IMR-90 (cell line): Measurements from ENCODE around the gene DLGAP4. TPM values are rescaled to one million over a fixed set of nuclear protein-coding genes. Genes with fewer than 3 reads are reported as not detected.

Experiments used
- ATAC-seq: fragments of 200-7000 bp; cut with Tn5 transposase; 2 replicates; pipeline ENCODE4 v1.9.1; 2020; ENCODE audit warnings: low read depth, mild to moderate bottlenecking, moderate library complexity
- BruUV-seq: library from RNA; stranded (reverse); fragments of 400-500 nt; replicated peaks from 2 replicates; lab custom pipeline; 2021; lab: Mats Ljungman, UMichigan
- CTCF ChIA-PET: fragments of 300-600 bp; formaldehyde crosslinking; extraction: SDS; loops from one replicate; lab custom pipeline; 2021; ENCODE audit warnings: antibody characterized with exemption; lab: Yijun Ruan, JAX
- POLR2A ChIA-PET: fragments of 300-600 bp; sonication (Branson Sonifier 250); formaldehyde crosslinking; loops from one replicate; lab custom pipeline; 2022; ENCODE audit warnings: antibody characterized with exemption; ENCODE audit not compliant: unreplicated experiment; lab: Charles Lee
- DNase-seq: peaks from one replicate; pipeline ENCODE4 v3.0.0; 2013
- H2AFZ ChIP-seq: replicated peaks from 2 replicates; pipeline ENCODE3; 2013; ENCODE audit warnings: low read length, mild to moderate bottlenecking; ENCODE audit not compliant: poor library complexity
- H2AK5ac ChIP-seq: 2 replicates; pipeline ENCODE4 v1.6.1; 2013; ENCODE audit warnings: low read depth, low read length, inconsistent platforms
- H2AK9ac ChIP-seq: replicated peaks from 2 replicates; pipeline ENCODE3; 2013; ENCODE audit warnings: mild to moderate bottlenecking, low read depth, low read length, moderate library complexity; ENCODE audit not compliant: poor library complexity
- H2BK120ac ChIP-seq: 2 replicates; pipeline ENCODE4 v1.6.1; 2013; ENCODE audit warnings: low read depth, low read length, inconsistent platforms
- H2BK15ac ChIP-seq: 3 replicates; pipeline ENCODE4 v1.6.1; 2013; ENCODE audit warnings: low read depth, low read length, inconsistent platforms
- H2BK20ac ChIP-seq: 2 replicates; pipeline ENCODE4 v1.6.1; 2013; ENCODE audit warnings: low read depth, mild to moderate bottlenecking, inconsistent platforms, low read length, moderate library complexity
- H2BK5ac ChIP-seq: 2 replicates; pipeline ENCODE4 v1.6.1; 2013; ENCODE audit warnings: mild to moderate bottlenecking, low read depth, low read length, inconsistent platforms; ENCODE audit not compliant: poor library complexity, severe bottlenecking
- H3K14ac ChIP-seq: replicated peaks from 2 replicates; pipeline ENCODE4 v1.6.1; 2013; ENCODE audit warnings: low read depth, low read length, inconsistent platforms
- H3K18ac ChIP-seq: 2 replicates; pipeline ENCODE4 v1.6.1; 2013; ENCODE audit warnings: low read depth, low read length, control low read depth
- H3K23ac ChIP-seq: 2 replicates; pipeline ENCODE4 v1.6.1; 2013; ENCODE audit warnings: low read depth, low read length, inconsistent platforms
- H3K27ac ChIP-seq: 2 replicates; pipeline ENCODE4 v1.5.1; 2013; ENCODE audit warnings: mild to moderate bottlenecking, control low read depth, low read length; ENCODE audit not compliant: insufficient read depth
- H3K27me3 ChIP-seq: 2 replicates; pipeline ENCODE4 v1.6.1; 2013; ENCODE audit warnings: low read length; ENCODE audit not compliant: control insufficient read depth, insufficient read depth
- H3K36me3 ChIP-seq: 2 replicates; pipeline ENCODE4 v1.6.1; 2013; ENCODE audit warnings: low read length, mixed read lengths; ENCODE audit not compliant: control insufficient read depth, insufficient read depth
- H3K4ac ChIP-seq: 2 replicates; pipeline ENCODE4 v1.6.1; 2013; ENCODE audit warnings: low read depth, low read length, inconsistent platforms
- H3K4me1 ChIP-seq: 2 replicates; pipeline ENCODE4 v1.6.1; 2013; ENCODE audit warnings: low read length, mixed read lengths; ENCODE audit not compliant: control insufficient read depth, insufficient read depth
- H3K4me2 ChIP-seq: 2 replicates; pipeline ENCODE4 v1.6.1; 2013; ENCODE audit warnings: low read depth, mild to moderate bottlenecking, control low read depth, low read length, moderate library complexity
- H3K4me3 ChIP-seq: 2 replicates; pipeline ENCODE4 v1.5.1; 2013; ENCODE audit warnings: low read depth, mild to moderate bottlenecking, control low read depth, low read length, moderate library complexity; ENCODE audit not compliant: insufficient read depth
- H3K56ac ChIP-seq: 2 replicates; pipeline ENCODE4 v1.6.1; 2013; ENCODE audit warnings: low read length, inconsistent platforms; ENCODE audit not compliant: insufficient read depth; ENCODE audit errors: extremely low read depth
- H3K79me1 ChIP-seq, 2 experiments: 2 replicates each; pipeline ENCODE4 v1.6.1; 2013; ENCODE audit warnings: low read length in 2 of 2, inconsistent platforms in 1 of 2, low read depth in 1 of 2
- H3K9ac ChIP-seq: 2 replicates; pipeline ENCODE4 v1.6.1; 2013; ENCODE audit warnings: low read depth, low read length, control low read depth
- H3K9me1 ChIP-seq: 2 replicates; pipeline ENCODE4 v1.6.1; 2013; ENCODE audit warnings: low read length, inconsistent platforms; ENCODE audit not compliant: insufficient read depth
- H3K9me3 ChIP-seq: 2 replicates; pipeline ENCODE4 v1.6.1; 2013; ENCODE audit warnings: low read length; ENCODE audit not compliant: control insufficient read depth, insufficient read depth
- H4K20me1 ChIP-seq: 2 replicates; pipeline ENCODE4 v1.6.1; 2013; ENCODE audit warnings: low read length, inconsistent platforms; ENCODE audit not compliant: insufficient read depth
- H4K5ac ChIP-seq: 2 replicates; pipeline ENCODE4 v1.6.1; 2013; ENCODE audit warnings: mild to moderate bottlenecking, low read depth, low read length, control low read depth
- H4K8ac ChIP-seq, 2 experiments: 2 replicates each; pipeline ENCODE4 v1.6.1; 2013; ENCODE audit warnings: low read depth in 2 of 2, low read length in 2 of 2, control low read depth in 1 of 2, inconsistent platforms in 1 of 2
- H4K91ac ChIP-seq: 2 replicates; pipeline ENCODE4 v1.6.1; 2013; ENCODE audit warnings: low read depth, low read length, inconsistent platforms; ENCODE audit not compliant: insufficient read depth
- BHLHE40 ChIP-seq: fragments of 150-350 bp; IDR thresholded peaks from 2 replicates; pipeline ENCODE4 v1.6.1; 2016; ENCODE audit warnings: mild to moderate bottlenecking, low read depth, low read length
- CEBPB ChIP-seq: IDR thresholded peaks from 2 replicates; pipeline ENCODE4 v1.6.1; 2012; ENCODE audit warnings: low read depth, low read length, improper control_type of control experiment
- CHD1 ChIP-seq: IDR thresholded peaks from 2 replicates; pipeline ENCODE4 v1.6.1; 2012; ENCODE audit warnings: low read depth, low read length, improper control_type of control experiment
- FOS ChIP-seq: fragments of 150-350 bp; IDR thresholded peaks from 2 replicates; pipeline ENCODE4 v1.6.1; 2016; ENCODE audit warnings: low read depth, low read length
- MAFK ChIP-seq: IDR thresholded peaks from 2 replicates; pipeline ENCODE4 v1.6.1; 2012; ENCODE audit warnings: low read depth, low read length, improper control_type of control experiment
- MAZ ChIP-seq: IDR thresholded peaks from 2 replicates; pipeline ENCODE4 v1.6.1; 2012; ENCODE audit warnings: low read depth, mild to moderate bottlenecking, low read length, improper control_type of control experiment, moderate library complexity, borderline replicate concordance
- MXI1 ChIP-seq: IDR thresholded peaks from 2 replicates; pipeline ENCODE4 v1.6.1; 2012; ENCODE audit warnings: low read depth, mild to moderate bottlenecking, low read length, moderate library complexity, borderline replicate concordance
- NFE2L2 ChIP-seq: fragments of 150-350 bp; IDR thresholded peaks from 2 replicates; pipeline ENCODE4 v1.6.1; 2016; ENCODE audit warnings: low read depth, mild to moderate bottlenecking, low read length
- POLR2A ChIP-seq: IDR thresholded peaks from 2 replicates; pipeline ENCODE4 v1.6.1; 2012; ENCODE audit warnings: mild to moderate bottlenecking, low read depth, low read length
- RAD21 ChIP-seq: IDR thresholded peaks from 2 replicates; pipeline ENCODE4 v1.6.1; 2012; ENCODE audit warnings: low read length, improper control_type of control experiment
- RCOR1 ChIP-seq: IDR thresholded peaks from 2 replicates; pipeline ENCODE4 v1.6.1; 2012; ENCODE audit warnings: mild to moderate bottlenecking, low read length, improper control_type of control experiment; ENCODE audit not compliant: insufficient replicate concordance
- RFX5 ChIP-seq: IDR thresholded peaks from 2 replicates; pipeline ENCODE4 v1.8.0; 2012; ENCODE audit warnings: low read depth, mild to moderate bottlenecking, low read length, moderate library complexity
- SMC3 ChIP-seq: fragments of 150-350 bp; IDR thresholded peaks from 2 replicates; pipeline ENCODE4 v1.6.1; 2016; ENCODE audit warnings: low read depth, mild to moderate bottlenecking, antibody characterized with exemption, low read length, moderate library complexity
- WGBS, 2 experiments: methylation state at CpG; one replicate each; pipeline versions ENCODE4 v1.1.5 to v1.1.7; 2013; ENCODE audit warnings: missing lambda C conversion rate in 2 of 2; ENCODE audit not compliant: insufficient read length in 1 of 2; ENCODE audit errors: extremely low coverage in 2 of 2; 5-methylcytosine and 5-hydroxymethylcytosine counted together
- dilution Hi-C: fragments of 300-500 bp; cut with HindIII; formaldehyde crosslinking; loops from one replicate; pipeline ENCODE4 v1.14.3; 2018; ENCODE audit warnings: low sequenced_read_pairs; ENCODE audit not compliant: unreplicated experiment
- in situ Hi-C: fragments of 300-500 bp; cut with MboI; formaldehyde crosslinking; loops from 3 replicates; pipeline ENCODE4 v1.14.3; 2019; ENCODE audit warnings: low sequenced_read_pairs, inconsistent platforms, mixed read lengths
- intact Hi-C: fragments of 100-400 bp; cut with micrococcal nuclease; formaldehyde crosslinking; loops from 2 replicates; pipeline ENCODE4 v1.10.0; 2022
- polyA plus RNA-seq, 3 experiments: library from polyadenylated mRNA; depleted of rRNA; stranded (reverse); fragments of >200 nt; gene quantifications; 2 replicates each; pipeline ENCODE4 v1.2.3, GENCODE V29; 2012; ENCODE audit warnings: low replicate concordance in 1 of 3
- total RNA-seq: library from RNA; depleted of rRNA; stranded (reverse); fragments of >200 nt; gene quantifications from 2 replicates; pipeline ENCODE4 v1.2.3, GENCODE V29; 2012
- TF ChIP-seq, protein P1 (sequence below): fragments of 150-350 bp; IDR thresholded peaks from 2 replicates; pipeline ENCODE4 v1.6.1; 2017; ENCODE audit warnings: mild to moderate bottlenecking, antibody characterized with exemption, low read length, low read depth
- TF ChIP-seq, protein P2 (sequence below): conservative IDR thresholded peaks from 2 replicates; pipeline ENCODE4 v1.5.1; 2012; ENCODE audit warnings: mild to moderate bottlenecking, low read depth, low read length, improper control_type of control experiment
- TF ChIP-seq, protein P3 (sequence below): fragments of 150-350 bp; IDR thresholded peaks from 2 replicates; pipeline ENCODE4 v1.6.1; 2016; ENCODE audit warnings: low read depth, mild to moderate bottlenecking, low read length, moderate library complexity, borderline replicate concordance

Gene DLGAP4
- total and polyA plus RNA-seq, 2 of the 4 experiments (the other 2 are of a cell fraction), result 32.3 to 73.2 TPM

- TF ChIP-seq SMC3 (no peak), RAD21 (no peak), RCOR1 (no peak), MXI1 (no peak), CHD1 (no peak), FOS (no peak), POLR2A (no peak), BHLHE40 (no peak), MAFK (no peak), MAZ (no peak), NFE2L2 (no peak), CEBPB (no peak), RFX5 (no peak)
- TF ChIP-seq, protein P1, sequence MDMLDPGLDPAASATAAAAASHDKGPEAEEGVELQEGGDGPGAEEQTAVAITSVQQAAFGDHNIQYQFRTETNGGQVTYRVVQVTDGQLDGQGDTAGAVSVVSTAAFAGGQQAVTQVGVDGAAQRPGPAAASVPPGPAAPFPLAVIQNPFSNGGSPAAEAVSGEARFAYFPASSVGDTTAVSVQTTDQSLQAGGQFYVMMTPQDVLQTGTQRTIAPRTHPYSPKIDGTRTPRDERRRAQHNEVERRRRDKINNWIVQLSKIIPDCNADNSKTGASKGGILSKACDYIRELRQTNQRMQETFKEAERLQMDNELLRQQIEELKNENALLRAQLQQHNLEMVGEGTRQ, result no peak
- TF ChIP-seq, protein P2, sequence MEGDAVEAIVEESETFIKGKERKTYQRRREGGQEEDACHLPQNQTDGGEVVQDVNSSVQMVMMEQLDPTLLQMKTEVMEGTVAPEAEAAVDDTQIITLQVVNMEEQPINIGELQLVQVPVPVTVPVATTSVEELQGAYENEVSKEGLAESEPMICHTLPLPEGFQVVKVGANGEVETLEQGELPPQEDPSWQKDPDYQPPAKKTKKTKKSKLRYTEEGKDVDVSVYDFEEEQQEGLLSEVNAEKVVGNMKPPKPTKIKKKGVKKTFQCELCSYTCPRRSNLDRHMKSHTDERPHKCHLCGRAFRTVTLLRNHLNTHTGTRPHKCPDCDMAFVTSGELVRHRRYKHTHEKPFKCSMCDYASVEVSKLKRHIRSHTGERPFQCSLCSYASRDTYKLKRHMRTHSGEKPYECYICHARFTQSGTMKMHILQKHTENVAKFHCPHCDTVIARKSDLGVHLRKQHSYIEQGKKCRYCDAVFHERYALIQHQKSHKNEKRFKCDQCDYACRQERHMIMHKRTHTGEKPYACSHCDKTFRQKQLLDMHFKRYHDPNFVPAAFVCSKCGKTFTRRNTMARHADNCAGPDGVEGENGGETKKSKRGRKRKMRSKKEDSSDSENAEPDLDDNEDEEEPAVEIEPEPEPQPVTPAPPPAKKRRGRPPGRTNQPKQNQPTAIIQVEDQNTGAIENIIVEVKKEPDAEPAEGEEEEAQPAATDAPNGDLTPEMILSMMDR, result no peak
- TF ChIP-seq, protein P3, sequence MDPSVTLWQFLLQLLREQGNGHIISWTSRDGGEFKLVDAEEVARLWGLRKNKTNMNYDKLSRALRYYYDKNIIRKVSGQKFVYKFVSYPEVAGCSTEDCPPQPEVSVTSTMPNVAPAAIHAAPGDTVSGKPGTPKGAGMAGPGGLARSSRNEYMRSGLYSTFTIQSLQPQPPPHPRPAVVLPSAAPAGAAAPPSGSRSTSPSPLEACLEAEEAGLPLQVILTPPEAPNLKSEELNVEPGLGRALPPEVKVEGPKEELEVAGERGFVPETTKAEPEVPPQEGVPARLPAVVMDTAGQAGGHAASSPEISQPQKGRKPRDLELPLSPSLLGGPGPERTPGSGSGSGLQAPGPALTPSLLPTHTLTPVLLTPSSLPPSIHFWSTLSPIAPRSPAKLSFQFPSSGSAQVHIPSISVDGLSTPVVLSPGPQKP, result no peak
- H3K9me1 ChIP-seq, result peaks cover 26% of the 10 kb centered on the region
- H3K9ac ChIP-seq, result no peak overlapping the region
- no peak overlapping the region for H3K14ac ChIP-seq
- 93% methylated on average over 3 of the region's 26 CpGs; no CpG with 5 or more reads in 1 of the 2 experiments for WGBS, 2 experiments
- H2AK9ac ChIP-seq, result peak overlapping the region; percentile 45
- dilution Hi-C loops (no loop called here), in situ Hi-C loops (no loop called here), intact Hi-C loops (no loop called here)
- no peak overlapping the region for H3K4ac ChIP-seq
- 0 out of 2 replicates have a peak overlapping the region, but pooled peaks have one; percentile 16 for H2AK5ac ChIP-seq
- peaks cover 3% of the 10 kb centered on the region; the same call in 1 of the 2 replicates for H3K4me1 ChIP-seq
- POLR2A ChIA-PET, result no interaction called here
- H2BK120ac ChIP-seq, result no peak overlapping the region
- H3K18ac ChIP-seq, result no peak overlapping the region
- no peak overlapping the region for H3K27ac ChIP-seq
- no peak overlapping the region for H2BK20ac ChIP-seq
- H3K23ac ChIP-seq, result no peak overlapping the region
- H3K36me3 ChIP-seq, result peaks cover 65% of the 10 kb centered on the region
- no peak overlapping the region for H3K4me3 ChIP-seq
- no peaks in the 10 kb centered on the region for H3K9me3 ChIP-seq
- H3K56ac ChIP-seq, result no peak overlapping the region
- H3K79me1 ChIP-seq, result peaks cover 30 to 87% of the 10 kb centered on the region in 2 experiments
- H3K27me3 ChIP-seq, result no peaks in the 10 kb centered on the region
- no peak for DNase-seq
- H2BK15ac ChIP-seq, result no peak overlapping the region; the same call in 2 of the 3 replicates
- no peak overlapping the region for H4K91ac ChIP-seq
- no peak overlapping the region for H3K4me2 ChIP-seq
- CTCF ChIA-PET, result interaction anchor here (0.6 kb wide), 1 partner anchor 734 kb away, joined by 3 read pairs; no protein-coding TSS in a partner anchor
- H4K8ac ChIP-seq, result no peak overlapping the region
- no TSS peak for BruUV-seq
- no peak overlapping the region for H2AFZ ChIP-seq
- H4K5ac ChIP-seq, result no peak overlapping the region
- H2BK5ac ChIP-seq, result no peak overlapping the region
- ATAC-seq, result no peak
- H4K20me1 ChIP-seq, result peaks cover 83% of the 10 kb centered on the region
Observed at GRCh38 chr20:36499211-36499610, 193.1 kb downstream of the DLGAP4 start.
